ENCODE results near the gene SIGLEC1.

SIGLEC1 gene

GRCh38 chr20:3728354-3728753 lies 16.0 kb upstream of the SIGLEC1 start:
- no peaks in the 10 kb centered on the region for H3K36me3 ChIP-seq (ENCODE audit: control insufficient read depth, low read length)
- peaks cover 47% of the 10 kb centered on the region for H3K27me3 ChIP-seq (ENCODE audit: control insufficient read depth, low read length)
- H4K20me1 ChIP-seq (ENCODE audit: control insufficient read depth, insufficient read depth, low read depth, low read length) = no peaks in the 10 kb centered on the region
- TF ChIP-seq CTCF (IDR thresholded peaks at IDR 0.05; ENCODE audit: low read depth, low read length, poor library complexity, severe bottlenecking) (no peak), EZH2phosphoT487 (IDR thresholded peaks at IDR 0.05; ENCODE audit: borderline replicate concordance, low read length) (no peak)
- H3K4me3 ChIP-seq (ENCODE audit: low read length) = no peak overlapping the region
- no peaks in the 10 kb centered on the region for H3K79me2 ChIP-seq (ENCODE audit: control insufficient read depth, low read length)
- peaks cover 2% of the 10 kb centered on the region for H3K4me1 ChIP-seq (ENCODE audit: control insufficient read depth, low read length)
- H3K4me2 ChIP-seq (ENCODE audit: low read length) = no peak overlapping the region
- H3K27ac ChIP-seq (ENCODE audit: low read depth, low read length) = no peak overlapping the region
- H3K9me2 ChIP-seq (replicated peaks; ENCODE audit: control insufficient read depth, low read length) = no peaks in the 10 kb centered on the region
- H3F3A ChIP-seq (ENCODE audit: control insufficient read depth, insufficient read depth) = no peaks in the 10 kb centered on the region
- H3K9me3 ChIP-seq (ENCODE audit: control insufficient read depth, insufficient read depth, low read length) = no peaks in the 10 kb centered on the region

GRCh38 chr20:3727401-3728021 lies 15.1 kb upstream of the SIGLEC1 start:
- no peak for TF ChIP-seq EZH2phosphoT487 (IDR thresholded peaks at IDR 0.05; ENCODE audit: borderline replicate concordance, low read length)
- no peak for TF ChIP-seq CTCF (IDR thresholded peaks at IDR 0.05; ENCODE audit: low read depth, low read length, poor library complexity, severe bottlenecking)
- no peak overlapping the region for H3K27ac ChIP-seq (ENCODE audit: low read depth, low read length)
- no peak overlapping the region for H3K4me3 ChIP-seq (ENCODE audit: low read length)
- no peaks in the 10 kb centered on the region for H4K20me1 ChIP-seq (ENCODE audit: control insufficient read depth, insufficient read depth, low read depth, low read length)
- H3K27me3 ChIP-seq (ENCODE audit: control insufficient read depth, low read length) = peaks cover 53% of the 10 kb centered on the region
- no peaks in the 10 kb centered on the region for H3K9me3 ChIP-seq (ENCODE audit: control insufficient read depth, insufficient read depth, low read length)
- peaks cover 8% of the 10 kb centered on the region for H3K4me1 ChIP-seq (ENCODE audit: control insufficient read depth, low read length)
- H3K36me3 ChIP-seq (ENCODE audit: control insufficient read depth, low read length) = no peaks in the 10 kb centered on the region
- H3K9me2 ChIP-seq (replicated peaks; ENCODE audit: control insufficient read depth, low read length) = no peaks in the 10 kb centered on the region
- no peaks in the 10 kb centered on the region for H3K79me2 ChIP-seq (ENCODE audit: control insufficient read depth, low read length)
- H3F3A ChIP-seq (ENCODE audit: control insufficient read depth, insufficient read depth) = no peaks in the 10 kb centered on the region
- H3K4me2 ChIP-seq (ENCODE audit: low read length) = no peak overlapping the region

GRCh38 chr20:3724356-3724755 lies 12.0 kb upstream of the SIGLEC1 start:
- Histone ChIP-seq H3K36me3 (ENCODE audit: control insufficient read depth, low read length) (no peaks in the 10 kb centered on the region), H3K4me2 (ENCODE audit: low read length) (no peak overlapping the region), H3K4me1 (ENCODE audit: control insufficient read depth, low read length) (peaks cover 28% of the 10 kb centered on the region), H3K79me2 (ENCODE audit: control insufficient read depth, low read length) (no peaks in the 10 kb centered on the region), H3K27me3 (ENCODE audit: control insufficient read depth, low read length) (peaks cover 52% of the 10 kb centered on the region), H3K9me3 (ENCODE audit: control insufficient read depth, insufficient read depth, low read length) (no peaks in the 10 kb centered on the region), H3K4me3 (ENCODE audit: low read length) (no peak overlapping the region), H4K20me1 (ENCODE audit: control insufficient read depth, insufficient read depth, low read depth, low read length) (no peaks in the 10 kb centered on the region), H3K9me2 (replicated peaks; ENCODE audit: control insufficient read depth, low read length) (no peaks in the 10 kb centered on the region), H3F3A (ENCODE audit: control insufficient read depth, insufficient read depth) (no peaks in the 10 kb centered on the region; the same call in 1 of the 2 replicates), H3K27ac (ENCODE audit: low read depth, low read length) (no peak overlapping the region)
- TF ChIP-seq EZH2phosphoT487 (IDR thresholded peaks at IDR 0.05; ENCODE audit: borderline replicate concordance, low read length) = no peak
- TF ChIP-seq CTCF (IDR thresholded peaks at IDR 0.05; ENCODE audit: low read depth, low read length, poor library complexity, severe bottlenecking) = no peak
